HG03280 (cell line): ENCODE results near the gene MED7.
"Not testable (repeated sequence)": the region's sequence is repeated elsewhere in the genome, so short reads cannot be mapped to it uniquely, and the experiment has no call there.

Experiments
- ATAC-seq: cut with Tn5 transposase; IDR thresholded peaks from one replicate; pipeline ENCODE4 v1.9.1; 2021; ENCODE audit warnings: mild to moderate bottlenecking, moderate library complexity; ENCODE audit not compliant: unreplicated experiment

The MED7 gene, protein sequence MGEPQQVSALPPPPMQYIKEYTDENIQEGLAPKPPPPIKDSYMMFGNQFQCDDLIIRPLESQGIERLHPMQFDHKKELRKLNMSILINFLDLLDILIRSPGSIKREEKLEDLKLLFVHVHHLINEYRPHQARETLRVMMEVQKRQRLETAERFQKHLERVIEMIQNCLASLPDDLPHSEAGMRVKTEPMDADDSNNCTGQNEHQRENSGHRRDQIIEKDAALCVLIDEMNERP

DNA sequence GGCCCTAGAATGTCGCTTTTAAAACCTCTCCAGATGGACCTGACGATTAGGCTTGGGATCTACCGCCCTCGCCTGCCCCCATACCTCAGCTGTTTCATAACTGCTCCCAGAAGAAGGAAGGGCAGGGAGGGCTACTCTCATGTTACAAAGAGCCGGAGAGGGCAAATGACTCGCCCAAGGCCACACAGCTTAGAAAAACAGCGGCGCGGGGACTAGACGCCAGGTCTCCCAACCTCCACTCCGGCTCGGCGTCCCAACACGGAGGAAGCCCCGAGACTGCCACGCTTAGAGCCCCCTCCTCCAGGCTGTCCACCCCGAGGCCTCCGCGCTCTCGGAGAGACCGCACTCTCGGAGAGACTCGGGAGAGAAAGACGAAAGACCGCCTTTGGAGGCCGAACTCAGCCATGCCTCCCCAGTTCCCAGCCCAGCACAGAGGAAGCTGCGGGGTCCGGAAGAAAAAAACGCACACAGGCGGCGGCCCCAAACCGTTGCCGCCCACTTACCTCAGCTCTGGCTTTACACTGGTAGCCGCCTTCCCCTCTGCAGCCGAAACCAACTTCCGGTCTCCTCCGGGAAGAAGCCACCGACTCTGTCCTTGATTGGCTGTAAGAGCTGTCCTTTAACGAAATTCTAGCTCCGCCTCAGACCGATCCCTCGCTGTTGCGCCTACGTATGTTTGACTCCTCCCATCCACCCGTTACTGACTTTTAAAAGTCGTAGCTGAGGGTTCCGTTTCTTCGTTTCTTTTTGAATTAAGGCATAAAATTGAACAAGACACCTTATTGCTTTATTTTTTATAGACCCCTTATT lies at the start of gene MED7:
TSS of gene MED7 (minus strand) at position 549 of the 810 bp plus-strand sequence. CDS start 3,434 bp downstream, outside the sequence.
- peak; percentile 100 for ATAC-seq

GRCh38 chr5:157189223-157189622 lies 46.6 kb upstream of the MED7 start:
- no peak for ATAC-seq

DNA sequence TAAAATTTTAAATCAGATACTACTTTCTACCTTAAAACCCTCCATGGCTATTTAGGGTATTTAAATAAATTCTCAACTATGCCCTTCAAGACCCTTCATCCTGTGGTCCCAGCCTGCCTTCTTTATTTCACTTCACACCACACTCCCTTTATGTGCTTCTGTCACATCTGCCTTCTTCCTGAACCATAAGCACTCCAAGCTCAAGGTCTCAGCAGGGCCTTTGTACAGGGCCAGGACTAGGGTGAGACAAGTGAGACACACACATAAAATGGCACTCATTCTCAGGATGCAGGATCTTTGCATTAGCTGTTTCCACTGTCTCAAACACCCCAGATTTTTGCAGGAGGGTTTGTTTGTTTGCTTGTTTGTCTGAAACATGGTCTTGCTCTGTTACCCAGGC lies 45.6 kb upstream of the MED7 start:
- ATAC-seq, result no peak

DNA sequence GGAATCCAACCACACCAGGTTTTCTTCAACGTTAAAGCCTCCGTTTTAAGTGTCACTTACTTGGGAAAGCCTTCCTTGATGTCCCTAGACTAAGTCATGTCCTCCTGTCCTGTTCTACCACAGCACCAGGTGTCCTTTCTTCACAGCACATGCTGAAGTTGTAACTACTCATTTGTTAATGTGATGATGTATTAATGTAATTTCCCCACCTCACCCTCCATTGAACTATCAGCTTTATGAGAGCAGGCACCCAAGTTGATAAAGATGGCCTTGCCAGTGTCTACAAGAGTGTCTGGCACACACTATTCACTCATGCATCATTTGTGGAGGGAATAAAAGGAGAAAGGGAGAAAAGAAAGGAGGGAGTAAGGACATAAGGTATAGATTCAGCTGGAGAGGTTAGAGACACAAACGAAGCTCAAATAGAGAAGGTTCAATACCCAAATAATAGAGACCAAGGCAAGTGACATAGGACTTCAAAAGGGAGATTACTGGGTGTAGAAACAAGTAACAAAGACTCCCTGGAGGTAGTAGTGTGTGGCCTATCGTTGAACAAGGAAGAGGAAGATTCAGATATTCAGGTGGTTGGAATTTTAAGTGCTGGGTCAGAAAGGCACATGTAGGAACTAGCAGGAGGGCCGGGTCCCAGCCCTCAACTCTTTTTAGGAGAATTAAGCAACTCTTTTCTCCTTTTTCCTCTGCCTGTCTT lies 44.5 kb upstream of the MED7 start:
- no peak for ATAC-seq

DNA sequence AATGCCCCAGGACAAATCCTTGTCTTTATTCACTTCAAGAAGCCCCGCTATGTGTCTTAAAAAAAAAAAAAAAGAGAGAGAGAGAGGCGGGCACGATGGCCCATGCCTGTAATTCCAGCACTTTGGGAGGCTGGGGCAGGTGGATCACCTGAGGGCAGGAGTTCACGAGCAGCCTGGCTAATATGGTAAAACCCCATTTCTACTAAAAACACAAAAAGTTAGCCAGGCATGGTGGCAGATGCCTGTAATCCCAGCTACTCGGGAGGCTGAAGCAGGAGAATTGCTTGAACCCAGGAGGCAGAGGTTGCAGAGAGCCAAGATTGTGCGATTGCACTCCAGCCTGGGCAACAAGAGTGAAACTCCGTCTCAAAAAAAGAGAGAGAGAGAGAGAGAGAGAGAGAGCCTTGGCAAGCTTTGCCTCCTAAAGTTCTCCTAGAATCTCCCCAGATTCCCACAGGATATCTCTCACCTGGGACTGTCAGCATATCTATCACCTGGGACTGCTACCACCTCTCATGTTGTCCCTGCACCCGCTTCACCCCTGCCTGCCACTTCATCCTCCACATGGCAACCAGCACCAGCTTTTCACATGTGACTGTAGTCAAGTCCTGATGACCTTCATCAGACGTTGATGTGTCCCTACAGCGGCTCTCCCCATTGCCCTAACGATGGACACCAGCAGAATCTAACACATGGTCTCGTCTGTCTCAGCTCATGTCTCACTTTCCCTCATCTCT lies 43.8 kb upstream of the MED7 start:
- ATAC-seq, result no peak

- ATAC-seq, result not testable (repeated sequence)
Measured at GRCh38 chr5:157185122-157185521, 42.5 kb upstream of the MED7 start.

GRCh38 chr5:157184117-157184670 lies 41.5 kb upstream of the MED7 start:
- no peak for ATAC-seq

DNA sequence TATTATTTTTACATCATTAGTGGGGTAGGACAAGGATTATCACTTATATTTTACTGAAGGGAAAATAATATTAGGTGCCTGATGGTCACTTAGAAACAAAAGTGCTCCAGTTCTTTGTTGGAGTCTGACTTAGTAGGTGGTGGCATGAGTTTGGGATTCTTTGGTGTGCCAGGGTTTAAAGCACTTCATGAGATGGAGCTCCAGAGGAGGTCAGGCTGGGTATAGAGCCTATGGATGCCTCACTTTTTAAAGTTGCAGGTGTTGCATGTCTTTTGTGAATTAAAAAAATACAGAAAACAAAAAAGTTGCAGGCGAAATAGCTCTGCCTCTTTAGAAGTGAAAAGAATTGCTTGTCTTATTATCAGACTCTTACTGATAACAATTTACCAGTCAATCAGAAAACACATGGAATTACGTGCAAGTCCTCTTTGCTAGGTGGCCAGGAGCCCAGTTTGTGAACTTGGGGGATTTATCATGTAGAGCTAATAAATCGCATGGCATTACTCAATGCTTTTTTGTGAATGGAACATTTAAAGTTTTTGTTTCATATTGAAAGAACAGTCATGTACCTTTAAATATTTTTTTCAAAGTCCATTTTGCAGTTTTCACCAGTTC lies 39.6 kb upstream of the MED7 start:
- ATAC-seq, result no peak

DNA sequence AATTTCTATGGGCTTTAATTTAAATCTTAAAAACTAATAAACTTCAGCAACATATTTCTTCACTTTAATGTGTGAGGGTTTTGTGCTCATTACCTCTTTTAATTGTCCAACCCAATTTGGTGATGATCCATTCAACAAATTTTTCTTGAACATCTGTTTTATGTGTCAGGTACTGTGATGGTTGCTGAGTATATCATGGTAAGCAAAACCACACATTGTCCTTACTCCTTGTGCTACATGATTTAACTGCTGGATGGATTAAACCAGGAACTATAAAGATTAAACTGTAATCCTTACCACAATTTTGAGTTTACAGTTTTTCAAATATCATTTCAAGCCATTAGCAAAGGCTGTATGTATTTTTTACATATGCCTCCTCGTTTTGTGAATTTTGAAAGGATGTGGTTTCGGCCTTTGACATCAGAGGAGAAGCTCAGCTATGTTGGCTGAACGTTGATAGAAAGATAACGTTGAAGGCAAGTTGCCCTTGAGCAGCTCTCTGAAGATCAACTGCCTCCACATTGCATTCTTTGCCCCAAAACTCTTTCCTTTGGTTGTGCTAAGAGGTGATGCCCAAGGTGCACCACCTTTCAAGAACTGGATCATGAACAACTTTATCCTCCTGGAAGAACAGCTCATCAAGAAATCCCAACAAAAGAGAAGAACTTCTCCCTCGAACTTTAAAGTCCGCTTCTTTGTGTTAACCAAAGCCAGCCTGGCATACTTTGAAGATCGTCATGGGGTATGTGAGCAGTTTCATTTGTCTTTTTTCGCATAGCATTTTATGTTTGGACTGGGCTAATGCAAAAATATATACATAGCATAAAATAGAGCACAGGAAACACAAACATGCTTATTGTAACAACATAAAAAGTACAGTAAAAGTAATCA lies 38.0 kb upstream of the MED7 start, which contains the start of gene ITK:
TSS of gene ITK (plus strand) at position 467 of the 891 bp plus-strand sequence. CDS start at position 605, 138 bp downstream.
- no peak for ATAC-seq

- no peak for ATAC-seq
Measured at GRCh38 chr5:157178966-157179365, 36.3 kb upstream of the MED7 start.

GRCh38 chr5:157177953-157178352 lies 35.3 kb upstream of the MED7 start:
- no peak for ATAC-seq

DNA sequence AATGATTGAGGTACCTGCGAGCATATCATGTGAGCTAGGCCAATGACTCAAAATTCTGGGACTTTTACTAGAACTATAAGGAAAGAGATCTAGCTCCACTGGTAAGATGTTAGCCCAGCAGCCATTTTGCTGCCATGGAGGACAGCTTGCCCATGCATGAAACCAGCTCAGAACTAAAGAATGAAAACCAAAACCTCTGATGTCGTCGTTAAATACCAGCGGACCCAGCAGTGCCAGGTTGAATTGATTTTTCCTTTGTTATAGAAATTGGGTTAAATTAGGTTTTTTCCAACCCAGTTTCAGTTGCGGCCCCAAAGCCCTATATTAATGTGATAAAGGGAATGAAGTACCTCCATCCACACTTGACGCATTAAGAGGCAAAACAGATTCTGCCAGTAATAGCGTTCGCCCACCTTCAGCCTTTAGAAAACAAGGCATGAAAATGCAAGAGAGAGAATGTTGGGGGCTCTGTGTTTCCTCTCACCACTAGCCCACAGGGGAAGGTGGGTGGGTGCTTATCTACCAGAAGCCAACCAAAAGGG lies 32.5 kb upstream of the MED7 start:
- no peak for ATAC-seq

- peak; percentile 98 for ATAC-seq
Measured at GRCh38 chr5:157172403-157172802, 29.7 kb upstream of the MED7 start.

DNA sequence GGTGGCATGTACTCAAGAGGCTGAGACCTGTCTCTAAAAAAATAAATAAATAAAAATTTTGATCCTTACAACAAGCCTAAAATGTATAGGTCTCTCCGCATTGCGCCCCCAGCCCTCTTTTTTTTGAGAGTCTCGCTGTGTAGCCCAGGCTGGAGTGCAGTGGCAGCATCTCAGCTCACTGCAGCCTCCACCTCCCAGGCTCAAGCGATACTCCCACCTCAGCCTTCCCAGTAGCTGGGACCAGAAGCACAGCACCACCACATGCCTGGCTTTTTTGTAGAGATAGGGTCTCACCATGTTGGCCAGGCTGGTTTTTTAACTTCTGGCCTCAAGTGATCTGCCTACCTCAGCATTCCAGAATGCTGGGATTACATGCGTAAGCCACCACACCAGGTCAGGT lies 25.6 kb upstream of the MED7 start:
- no peak for ATAC-seq

DNA sequence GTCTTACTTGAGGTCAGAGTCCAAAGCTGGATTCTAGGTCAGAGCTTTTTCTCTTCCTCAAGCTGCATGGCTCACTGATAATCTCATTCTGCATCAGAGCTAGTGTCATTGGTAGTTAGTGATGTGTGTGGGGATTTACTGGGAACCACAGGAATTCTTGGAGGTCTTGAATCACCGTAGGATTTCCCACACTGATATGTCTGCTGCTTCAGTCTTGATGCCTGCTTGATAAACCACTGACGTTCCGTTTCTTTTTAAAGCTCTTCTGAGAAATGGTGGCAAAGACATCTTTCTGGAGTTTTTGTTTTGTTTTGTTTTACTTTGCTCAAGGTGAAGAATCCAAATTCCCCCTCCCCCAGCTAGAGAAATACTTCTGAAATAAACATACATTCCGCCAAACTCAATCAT lies 24.6 kb upstream of the MED7 start:
- ATAC-seq, result no peak

DNA sequence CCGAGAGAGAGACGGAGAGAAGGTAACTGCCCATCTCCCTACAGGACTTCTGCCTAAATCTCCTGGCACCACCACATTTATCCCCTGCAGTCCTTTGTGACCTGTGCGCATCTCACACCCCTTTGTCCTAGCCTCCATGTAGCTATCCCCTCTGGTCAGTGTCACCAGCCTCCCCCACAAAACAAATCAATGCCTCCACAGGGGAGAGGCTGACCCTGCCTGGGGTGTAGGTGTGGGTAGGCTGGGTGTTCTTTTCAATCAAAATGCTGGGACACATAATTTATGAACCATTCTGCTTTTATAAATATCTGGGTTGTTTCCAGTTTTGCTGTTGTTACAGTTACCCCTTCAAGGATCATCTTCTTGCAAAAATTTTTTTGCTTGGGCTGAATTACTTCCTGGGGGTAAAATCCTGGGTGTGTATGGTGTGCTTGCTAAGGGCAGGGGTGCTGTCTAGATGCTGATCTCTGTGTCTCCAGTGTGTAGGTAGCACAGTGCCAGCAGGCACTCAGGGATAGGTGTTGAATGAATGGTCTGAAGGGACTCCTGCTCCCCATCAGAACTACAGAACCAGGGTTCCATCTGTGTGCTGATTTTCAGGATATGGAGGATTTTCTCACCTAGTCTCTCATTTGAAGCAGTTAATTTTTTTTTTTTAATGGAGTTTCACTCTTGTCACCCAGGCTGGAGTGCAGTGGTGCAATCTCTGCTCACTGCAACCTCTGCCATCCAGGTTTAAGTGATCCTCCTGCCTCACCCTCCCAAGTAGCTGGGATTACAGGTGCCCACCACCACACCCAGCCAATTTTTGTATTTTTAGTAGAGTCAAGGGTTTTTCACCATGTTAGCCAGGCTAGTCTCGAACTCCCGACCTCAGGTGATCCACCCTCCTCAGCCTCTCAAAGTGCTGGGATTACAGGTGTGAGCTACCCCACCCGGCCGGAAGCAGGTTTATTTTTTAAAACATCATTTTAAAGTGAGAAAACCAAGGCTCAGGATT lies 23.8 kb upstream of the MED7 start, which contains the start of gene GARIN3:
TSS of gene GARIN3 (minus strand) at position 51 of the 1,000 bp plus-strand sequence. CDS start 96 bp downstream, outside the sequence.
- ATAC-seq, result no peak

DNA sequence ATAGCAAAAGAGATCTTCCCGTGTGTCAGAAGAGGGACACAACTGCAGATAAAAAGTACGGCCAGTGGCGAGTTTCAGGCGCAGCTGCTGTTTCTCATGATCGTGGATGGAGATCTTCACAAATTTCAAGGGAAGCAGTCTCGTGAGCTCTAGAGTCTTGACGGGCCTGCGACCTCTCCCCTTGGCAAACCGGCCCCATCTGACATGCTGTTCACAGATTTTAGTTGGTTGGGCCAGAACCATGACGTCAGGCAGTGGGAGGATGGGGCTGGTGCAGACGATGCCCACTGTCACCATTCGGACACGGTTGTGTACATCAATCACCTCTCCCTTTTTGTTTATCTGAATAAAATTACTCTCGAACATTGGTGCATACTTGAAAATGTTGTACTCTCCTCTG lies 23.0 kb upstream of the MED7 start:
- ATAC-seq, result no peak

DNA sequence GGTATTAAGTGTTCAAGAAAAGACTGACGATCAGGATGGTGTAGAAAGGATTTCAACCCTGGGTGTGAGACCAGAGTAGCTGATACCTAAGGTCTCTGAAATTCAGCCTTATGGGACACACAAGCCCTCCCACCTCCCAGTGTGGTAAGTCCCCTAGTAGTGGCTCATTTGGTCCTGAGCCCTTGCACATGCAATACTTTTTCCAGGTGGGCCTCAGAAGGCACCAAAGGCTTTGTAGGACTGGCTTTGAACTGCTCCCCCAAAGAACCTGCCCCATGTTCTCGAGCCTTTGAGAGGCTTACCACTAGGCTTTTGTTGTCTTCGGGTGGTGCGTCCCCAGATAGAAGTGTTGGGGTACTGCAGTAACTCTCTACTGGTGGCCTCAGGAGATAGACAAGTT lies 22.6 kb upstream of the MED7 start:
- ATAC-seq, result no peak
